ENCODE measurements around the gene DBNL.
A peak's percentile ranks its signal among the peaks of the same experiment; 100 is the strongest.
"Not testable (repeated sequence)": the region's sequence is repeated elsewhere in the genome, so short reads cannot be mapped to it uniquely, and the experiment has no call there.

Gene DBNL

GRCh38 chr7:44044315-44045225 is at the start of gene DBNL:
TSS of gene DBNL (plus strand) at chr7:44044702. CDS start at chr7:44044738, 36 bp downstream.
- H3K4me1 ChIP-seq = peaks cover 43 to 62% (median 54%) of the 10 kb centered on the region in 10 experiments
- peak within 1 kb of the TSS; percentile 89 to 100 (median 99) for H3K4me2 ChIP-seq
- H3K9me3 ChIP-seq (replicated peaks in 1 of 11) = no peaks in the 10 kb centered on the region
- peaks cover 29 to 44% (median 41%) of the 10 kb centered on the region in 11 experiments; a peak in 21 of 22 replicates for H4K20me1 ChIP-seq
- no peaks in the 10 kb centered on the region for H3K27me3 ChIP-seq
- H3K36me3 ChIP-seq = peaks cover 12 to 32% (median 17%) of the 10 kb centered on the region in 11 experiments
- H3K4me3 ChIP-seq = peak within 1 kb of the TSS; percentile 76 to 98 (median 89)
- H3K27ac ChIP-seq = peak within 1 kb of the TSS; percentile 84 to 94 (median 86)
- peak within 1 kb of the TSS; percentile 86 to 96 (median 90) for H3K9ac ChIP-seq
- no peak for TF ChIP-seq Cebpa-rat (IDR thresholded peaks at IDR 0.05)

DNA sequence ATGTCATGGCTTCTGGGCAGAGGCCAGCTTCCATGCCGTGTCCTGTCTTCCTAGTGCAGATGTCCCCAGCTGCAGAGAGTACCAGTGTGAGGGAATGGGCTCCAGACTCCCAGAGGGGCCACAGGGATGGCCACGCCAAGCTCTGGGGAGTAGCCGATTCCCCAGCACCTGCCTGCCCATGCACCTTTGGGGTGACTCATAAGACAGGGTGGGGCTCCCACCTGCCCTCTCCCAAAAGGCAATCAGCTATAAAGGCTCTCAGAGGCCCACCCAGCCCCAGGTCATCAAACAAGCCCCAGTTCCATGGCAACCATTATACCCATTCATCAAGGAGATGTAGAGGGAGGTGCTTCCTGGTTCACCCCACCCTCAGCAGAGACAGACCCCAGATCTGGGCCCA is 47.0 kb upstream of the DBNL start, which contains the start of gene SPDYE1:
TSS of gene SPDYE1 (plus strand) at position 366 of the 400 bp plus-strand sequence. CDS start 2,053 bp downstream, outside the sequence.
- H3K36me3 ChIP-seq; H3K9me3 ChIP-seq (replicated peaks in 1 of 11); H3K9ac ChIP-seq; H3K4me3 ChIP-seq; H3K27me3 ChIP-seq; H3K4me2 ChIP-seq; H3K27ac ChIP-seq; H4K20me1 ChIP-seq: not testable (repeated sequence)
- peaks cover 8 to 13% (median 12%) of the 10 kb centered on the region in 10 experiments; a peak in 19 of 20 replicates for H3K4me1 ChIP-seq

- not testable (repeated sequence) for H3K4me2 ChIP-seq; H4K20me1 ChIP-seq; H3K27me3 ChIP-seq; H3K4me3 ChIP-seq; H3K9ac ChIP-seq; H3K27ac ChIP-seq; H3K4me1 ChIP-seq; H3K9me3 ChIP-seq (replicated peaks in 1 of 11)
- peaks cover 6 to 32% (median 12%) of the 10 kb centered on the region in 11 experiments; a peak in 18 of 22 replicates for H3K36me3 ChIP-seq
These were observed 32.4 kb upstream of the DBNL start for GRCh38 chr7:44012081-44012480.

GRCh38 chr7:44015090-44015489 is 29.4 kb upstream of the DBNL start:
- H3K9me3 ChIP-seq (replicated peaks in 1 of 11); H3K9ac ChIP-seq; H3K4me3 ChIP-seq; H3K27ac ChIP-seq; H3K27me3 ChIP-seq; H4K20me1 ChIP-seq; H3K4me2 ChIP-seq: not testable (repeated sequence)
- Histone ChIP-seq H3K4me1 (peaks cover 5 to 17% (median 12%) of the 10 kb centered on the region in 10 experiments; a peak in 16 of 20 replicates), H3K36me3 (peaks cover 6 to 29% (median 10%) of the 10 kb centered on the region in 11 experiments; a peak in 14 of 22 replicates)

- H3K9ac ChIP-seq = peak overlapping the region; percentile 83 to 89 (median 87)
- peaks cover 7 to 26% (median 20%) of the 10 kb centered on the region in 10 experiments; a peak in 17 of 20 replicates for H3K4me1 ChIP-seq
- H3K36me3 ChIP-seq = peaks cover 0 to 11% (median 2%) of the 10 kb centered on the region in 11 experiments; a peak in 9 of 22 replicates
- H3K27ac ChIP-seq = peak overlapping the region; percentile 64 to 83 (median 80); a peak in 21 of 22 replicates
- not testable (repeated sequence) for H3K9me3 ChIP-seq (replicated peaks in 1 of 11); H3K27me3 ChIP-seq; H4K20me1 ChIP-seq
- peak overlapping the region; percentile 70 to 86 (median 80) for H3K4me3 ChIP-seq
- peak overlapping the region; percentile 54 to 75 (median 67) for H3K4me2 ChIP-seq
These were observed 25.4 kb upstream of the DBNL start for GRCh38 chr7:44018857-44019807.

DNA sequence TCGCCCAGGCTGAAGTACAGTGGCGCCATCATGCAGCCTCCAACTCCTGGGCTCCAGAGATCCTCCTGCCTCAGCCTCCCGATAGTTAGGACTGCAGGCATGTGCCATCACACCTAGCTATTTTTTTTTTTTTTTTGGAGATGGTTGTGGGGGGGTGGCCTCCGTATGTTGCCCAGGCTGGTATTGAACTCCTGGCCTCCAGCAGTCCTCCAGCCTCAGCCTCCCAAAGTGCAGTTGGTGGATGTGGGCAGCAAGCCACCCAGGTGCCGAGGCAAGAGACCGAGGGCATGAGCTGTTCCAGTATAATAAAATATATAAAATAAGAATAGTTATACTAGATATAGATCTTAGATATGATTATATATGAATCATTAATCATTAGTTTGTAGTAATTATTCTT is 24.7 kb upstream of the DBNL start:
- H3K9me3 ChIP-seq (replicated peaks in 1 of 11); H4K20me1 ChIP-seq; H3K27ac ChIP-seq; H3K27me3 ChIP-seq; H3K36me3 ChIP-seq; H3K4me3 ChIP-seq: not testable (repeated sequence)
- H3K9ac ChIP-seq = peak overlapping the region in 3 of 11 experiments; percentile 33 to 86 (median 39); a peak in 2 of 22 replicates
- peaks cover 7 to 26% (median 20%) of the 10 kb centered on the region in 10 experiments; a peak in 17 of 20 replicates for H3K4me1 ChIP-seq
- H3K4me2 ChIP-seq = peak overlapping the region; percentile 51 to 75 (median 65); a peak in 17 of 22 replicates

DNA sequence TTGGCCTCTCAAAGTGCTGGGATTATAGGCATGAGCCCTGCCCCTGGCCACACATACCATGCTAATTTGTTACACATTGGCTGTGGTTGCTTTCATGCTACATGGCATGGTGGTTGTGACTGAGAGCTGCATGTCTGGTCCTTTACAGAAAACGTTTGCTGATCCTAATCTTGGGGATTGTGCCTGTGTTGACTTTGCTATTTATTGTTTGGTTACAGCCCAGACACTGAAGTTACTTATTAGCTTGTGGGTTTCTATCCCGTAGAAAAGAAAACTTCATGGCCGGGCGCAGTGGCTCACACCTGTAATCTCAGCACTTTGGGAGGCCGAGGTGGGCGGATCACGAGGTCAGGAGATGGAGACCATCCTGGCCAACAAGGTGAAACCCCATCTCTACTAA is 22.4 kb upstream of the DBNL start:
- peaks cover 7 to 26% (median 20%) of the 10 kb centered on the region in 10 experiments; a peak in 17 of 20 replicates for H3K4me1 ChIP-seq
- not testable (repeated sequence) for H3K36me3 ChIP-seq; H3K9me3 ChIP-seq (replicated peaks in 1 of 11); H3K4me2 ChIP-seq; H3K4me3 ChIP-seq; H4K20me1 ChIP-seq; H3K9ac ChIP-seq; H3K27ac ChIP-seq; H3K27me3 ChIP-seq

DNA sequence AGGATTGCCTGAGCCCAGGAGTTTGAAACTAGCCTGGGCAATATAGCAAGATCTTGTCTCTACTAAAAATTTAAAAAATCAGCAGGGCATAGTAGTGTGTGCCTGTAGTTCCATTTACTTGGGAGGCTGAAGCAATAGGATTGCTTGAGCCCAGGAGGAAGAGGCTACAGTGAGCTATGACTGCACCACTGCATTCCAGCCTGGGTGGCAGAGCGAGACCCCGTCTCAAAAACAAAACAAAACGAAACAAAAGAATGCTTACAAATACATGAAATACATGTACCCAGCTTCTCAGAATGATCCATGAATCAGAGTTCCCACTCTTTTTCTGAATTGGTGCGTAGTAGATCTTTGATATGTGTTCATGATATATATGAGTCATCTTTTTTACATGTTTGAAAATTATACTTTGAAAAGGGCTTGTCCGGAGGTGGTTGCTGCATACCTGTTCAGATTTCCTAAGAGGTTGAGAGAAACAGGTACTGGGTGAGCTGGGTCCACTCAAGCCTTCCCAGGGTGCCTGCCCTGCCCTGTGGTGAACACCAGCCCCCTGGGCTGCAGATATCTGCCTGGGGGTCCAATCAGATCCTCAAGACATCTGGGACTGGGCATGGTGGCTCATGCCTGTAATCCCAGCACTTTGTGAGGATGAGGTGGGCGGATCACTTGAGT is 21.6 kb upstream of the DBNL start:
- not testable (repeated sequence) for H3K27me3 ChIP-seq; H3K36me3 ChIP-seq; H3K9ac ChIP-seq; H3K4me3 ChIP-seq; H3K27ac ChIP-seq; H3K9me3 ChIP-seq (replicated peaks in 1 of 11); H3K4me2 ChIP-seq; H4K20me1 ChIP-seq
- H3K4me1 ChIP-seq = peaks cover 3 to 22% (median 18%) of the 10 kb centered on the region in 10 experiments; a peak in 17 of 20 replicates

- H3K36me3 ChIP-seq; H3K4me3 ChIP-seq; H4K20me1 ChIP-seq; H3K9ac ChIP-seq; H3K27ac ChIP-seq; H3K4me2 ChIP-seq; H3K4me1 ChIP-seq; H3K9me3 ChIP-seq (replicated peaks in 1 of 11); H3K27me3 ChIP-seq: not testable (repeated sequence)
These were observed 15.1 kb upstream of the DBNL start for GRCh38 chr7:44029433-44029832.

- H3K4me1 ChIP-seq; H4K20me1 ChIP-seq; H3K4me3 ChIP-seq; H3K9me3 ChIP-seq (replicated peaks in 1 of 11); H3K36me3 ChIP-seq; H3K27ac ChIP-seq; H3K27me3 ChIP-seq; H3K9ac ChIP-seq: not testable (repeated sequence)
- peak overlapping the region in 1 of 11 experiments; percentile 44; a peak in 1 of 22 replicates for H3K4me2 ChIP-seq
These were observed 14.5 kb upstream of the DBNL start for GRCh38 chr7:44030029-44030428.

GRCh38 chr7:44031319-44031718 is 13.2 kb upstream of the DBNL start:
- not testable (repeated sequence) for H3K9me3 ChIP-seq (replicated peaks in 1 of 11); H3K27me3 ChIP-seq; H3K9ac ChIP-seq; H3K4me3 ChIP-seq; H4K20me1 ChIP-seq; H3K27ac ChIP-seq; H3K36me3 ChIP-seq; H3K4me2 ChIP-seq; H3K4me1 ChIP-seq

GRCh38 chr7:44032031-44032430 is 12.5 kb upstream of the DBNL start:
- H3K27me3 ChIP-seq; H3K4me2 ChIP-seq; H3K9me3 ChIP-seq (replicated peaks in 1 of 11); H3K27ac ChIP-seq; H4K20me1 ChIP-seq; H3K36me3 ChIP-seq; H3K4me3 ChIP-seq; H3K4me1 ChIP-seq; H3K9ac ChIP-seq: not testable (repeated sequence)

Data from BLaER1 treated with 17β-estradiol and CSF1 and Interleukin-3, amounts not matched to agents 10 nM and 100 nM (cell line).